GM18505 (cell line): ENCODE measurements around the gene ASH1L.
"Not testable (repeated sequence)": the region's sequence is repeated elsewhere in the genome, so short reads cannot be mapped to it uniquely, and the experiment has no call there.

ENCODE experiments used
- ATAC-seq: cut with Tn5 transposase; IDR thresholded peaks from one replicate; pipeline ENCODE4 v1.9.1; 2021; ENCODE audit not compliant: unreplicated experiment
- POLR2A ChIP-seq: IDR thresholded peaks from 4 replicates; pipeline ENCODE4 v1.6.1; 2011; ENCODE audit warnings: borderline replicate concordance; ENCODE audit not compliant: insufficient read depth, insufficient read length; ENCODE audit errors: extremely low read depth

The ASH1L gene

GRCh38 chr1:155300024-155300423 is 262.6 kb downstream of the ASH1L start:
- ATAC-seq = no peak
- TF ChIP-seq POLR2A = no peak

GRCh38 chr1:155297384-155297783 is 265.2 kb downstream of the ASH1L start:
- no peak for TF ChIP-seq POLR2A
- ATAC-seq = no peak

- TF ChIP-seq POLR2A = no peak
Observed at GRCh38 chr1:155296661-155297060, 265.9 kb downstream of the ASH1L start.

GRCh38 chr1:155295942-155296267 is 266.7 kb downstream of the ASH1L start:
- no peak for ATAC-seq
- no peak for TF ChIP-seq POLR2A

More at GRCh38 chr1:155296661-155297060, 265.9 kb downstream of the ASH1L start:
- no peak for ATAC-seq

GRCh38 chr1:155295183-155295941 is 267.2 kb downstream of the ASH1L start:
- TF ChIP-seq POLR2A = no peak
- ATAC-seq = no peak

GRCh38 chr1:155294520-155295182 is 268.0 kb downstream of the ASH1L start:
- no peak for ATAC-seq
- TF ChIP-seq POLR2A = no peak

- TF ChIP-seq POLR2A = no peak
- no peak for ATAC-seq
Observed at GRCh38 chr1:155293086-155293749, 269.4 kb downstream of the ASH1L start.

- ATAC-seq = not testable (repeated sequence)
Observed at GRCh38 chr1:155291006-155291405, 271.6 kb downstream of the ASH1L start.

GRCh38 chr1:155287987-155288543 is 274.5 kb downstream of the ASH1L start:
- no peak for TF ChIP-seq POLR2A
- ATAC-seq = no peak

- ATAC-seq = no peak
- TF ChIP-seq POLR2A = no peak
Observed at GRCh38 chr1:155286544-155286943, 276.1 kb downstream of the ASH1L start.

- no peak for ATAC-seq
- no peak for TF ChIP-seq POLR2A
Observed at GRCh38 chr1:155285631-155286044, 277.0 kb downstream of the ASH1L start.
